HG03175 (cell line): Measurements from ENCODE around the gene MYOZ3.
A peak's percentile ranks its signal among the peaks of the same experiment; 100 is the strongest.

Experiments
- ATAC-seq: cut with Tn5 transposase; IDR thresholded peaks from one replicate; pipeline ENCODE4 v1.9.1; 2021; ENCODE audit warnings: mild to moderate bottlenecking, moderate library complexity; ENCODE audit not compliant: unreplicated experiment

Gene MYOZ3

GRCh38 chr5:150626853-150627276 is 34.2 kb upstream of the MYOZ3 start:
- no peak for ATAC-seq

- no peak for ATAC-seq
Observed at GRCh38 chr5:150627731-150628545, 33.1 kb upstream of the MYOZ3 start.

- no peak for ATAC-seq
Observed at GRCh38 chr5:150628936-150629485, 32.0 kb upstream of the MYOZ3 start.

- ATAC-seq: no peak
Observed at GRCh38 chr5:150630016-150630415, 31.0 kb upstream of the MYOZ3 start.

- ATAC-seq: no peak
Observed at GRCh38 chr5:150630461-150631325, 30.4 kb upstream of the MYOZ3 start.

GRCh38 chr5:150631326-150631701 is 29.7 kb upstream of the MYOZ3 start:
- ATAC-seq: no peak

- no peak for ATAC-seq
Observed at GRCh38 chr5:150632305-150633160, 28.5 kb upstream of the MYOZ3 start.

GRCh38 chr5:150633429-150633828 is 27.6 kb upstream of the MYOZ3 start:
- ATAC-seq: no peak

- ATAC-seq: no peak
Observed at GRCh38 chr5:150636391-150637244, 24.4 kb upstream of the MYOZ3 start.

GRCh38 chr5:150637245-150638052 is 23.6 kb upstream of the MYOZ3 start:
- no peak for ATAC-seq

- no peak for ATAC-seq
Observed at GRCh38 chr5:150638053-150638444, 23.0 kb upstream of the MYOZ3 start.

GRCh38 chr5:150638488-150639376 is 22.3 kb upstream of the MYOZ3 start:
- peak; percentile 45 for ATAC-seq

- ATAC-seq: peak; percentile 10
Observed at GRCh38 chr5:150639377-150639692, 21.7 kb upstream of the MYOZ3 start.

GRCh38 chr5:150639751-150640150 is 21.3 kb upstream of the MYOZ3 start:
- ATAC-seq: no peak

GRCh38 chr5:150640311-150641005 is 20.6 kb upstream of the MYOZ3 start, which contains the start of gene SYNPO:
SYNPO (plus strand) TSS chr5:150640660; CDS start chr5:150648276, 7,616 bp downstream.
- ATAC-seq: no peak

GRCh38 chr5:150641006-150641570 is 20.0 kb upstream of the MYOZ3 start:
- no peak for ATAC-seq
